ENCODE measurements around the gene MSANTD7. TPM values are rescaled to one million over a fixed set of nuclear protein-coding genes. Genes with fewer than 3 reads are reported as not detected.
"Not testable (repeated sequence)": the region's sequence is repeated elsewhere in the genome, so short reads cannot be mapped to it uniquely, and the experiment has no call there.

Gene MSANTD7
- total RNA-seq, 2 experiments from 2014 or later = 22.5 to 23.9 TPM

DNA sequence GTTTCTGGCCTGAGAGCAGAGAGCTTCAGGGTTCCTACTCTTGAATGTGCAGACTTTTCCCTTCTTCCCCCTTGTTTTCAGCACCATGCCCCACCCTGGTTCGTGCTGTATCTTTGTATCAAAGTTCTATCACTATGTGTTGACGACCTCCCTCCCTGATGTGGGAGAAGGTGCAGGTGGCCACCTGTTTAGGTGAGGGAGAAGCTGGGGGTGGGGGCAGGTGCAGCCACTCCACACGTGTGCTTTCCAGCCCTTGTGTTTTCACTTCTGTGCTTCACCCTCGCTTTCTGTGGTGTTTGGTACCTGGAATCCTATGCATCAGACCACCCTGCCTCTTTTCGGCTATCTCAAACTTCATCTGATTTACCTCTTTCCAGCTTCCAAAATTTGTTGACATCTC, 20.9 kb downstream of the MSANTD7 start:
- Mint-ChIP-seq H3K27ac (no peak overlapping the region), H3K36me3 (ENCODE audit: low read depth) (peaks cover 35% of the 10 kb centered on the region), H3K4me3 (no peak overlapping the region), H3K27me3 (no peaks in the 10 kb centered on the region), H3K4me1 (ENCODE audit: low read depth) (no peaks in the 10 kb centered on the region), H3K9me3 (no peaks in the 10 kb centered on the region)
- ChIA-PET POLR2A (interaction anchor here (3.0 kb wide), 1 partner anchor 16 kb away, joined by 14 read pairs; no protein-coding TSS in a partner anchor), CTCF (interaction anchor here (1.1 to 1.2 kb wide), 2 partner anchors 12 to 19 kb away, joined by 3 to 4 read pairs; no protein-coding TSS in a partner anchor)
- no peak for DNase-seq
- TF ChIP-seq, protein P1, sequence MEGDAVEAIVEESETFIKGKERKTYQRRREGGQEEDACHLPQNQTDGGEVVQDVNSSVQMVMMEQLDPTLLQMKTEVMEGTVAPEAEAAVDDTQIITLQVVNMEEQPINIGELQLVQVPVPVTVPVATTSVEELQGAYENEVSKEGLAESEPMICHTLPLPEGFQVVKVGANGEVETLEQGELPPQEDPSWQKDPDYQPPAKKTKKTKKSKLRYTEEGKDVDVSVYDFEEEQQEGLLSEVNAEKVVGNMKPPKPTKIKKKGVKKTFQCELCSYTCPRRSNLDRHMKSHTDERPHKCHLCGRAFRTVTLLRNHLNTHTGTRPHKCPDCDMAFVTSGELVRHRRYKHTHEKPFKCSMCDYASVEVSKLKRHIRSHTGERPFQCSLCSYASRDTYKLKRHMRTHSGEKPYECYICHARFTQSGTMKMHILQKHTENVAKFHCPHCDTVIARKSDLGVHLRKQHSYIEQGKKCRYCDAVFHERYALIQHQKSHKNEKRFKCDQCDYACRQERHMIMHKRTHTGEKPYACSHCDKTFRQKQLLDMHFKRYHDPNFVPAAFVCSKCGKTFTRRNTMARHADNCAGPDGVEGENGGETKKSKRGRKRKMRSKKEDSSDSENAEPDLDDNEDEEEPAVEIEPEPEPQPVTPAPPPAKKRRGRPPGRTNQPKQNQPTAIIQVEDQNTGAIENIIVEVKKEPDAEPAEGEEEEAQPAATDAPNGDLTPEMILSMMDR (IDR thresholded peaks at IDR 0.05) = no peak
- intact Hi-C loops (cut with micrococcal nuclease) = no loop called here
- no peak for ATAC-seq

DNA sequence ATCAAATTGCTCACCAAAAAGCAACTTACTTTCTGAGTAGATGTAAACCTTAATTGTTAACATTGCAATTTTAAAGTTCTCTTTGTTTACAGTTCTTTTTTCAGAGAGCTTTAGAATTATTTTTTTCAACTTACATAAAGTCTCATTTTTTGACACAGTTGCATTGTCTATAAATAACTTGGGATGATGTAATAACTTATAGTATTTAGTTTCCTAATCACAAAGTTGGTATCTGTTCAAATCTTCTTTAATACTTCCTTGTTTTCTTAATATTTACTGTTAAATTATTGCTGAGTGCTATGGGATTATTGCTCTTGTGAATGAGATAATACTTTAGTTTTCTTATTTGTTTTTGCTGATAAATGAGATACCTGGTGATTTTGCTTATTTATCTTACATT, 21.7 kb downstream of the MSANTD7 start:
- ATAC-seq (no peak), DNase-seq (no peak)
- Mint-ChIP-seq H3K27me3 (no peaks in the 10 kb centered on the region), H3K36me3 (ENCODE audit: low read depth) (peaks cover 37% of the 10 kb centered on the region), H3K9me3 (no peaks in the 10 kb centered on the region), H3K27ac (no peak overlapping the region), H3K4me3 (no peak overlapping the region), H3K4me1 (ENCODE audit: low read depth) (no peaks in the 10 kb centered on the region)
- POLR2A ChIA-PET = interaction anchor here (3.0 kb wide), 1 partner anchor 17 kb away, joined by 14 read pairs; no protein-coding TSS in a partner anchor
- CTCF ChIA-PET = interaction anchor here (1.1 to 1.2 kb wide), 2 partner anchors 12 to 18 kb away, joined by 3 to 4 read pairs; no protein-coding TSS in a partner anchor
- intact Hi-C loops (cut with micrococcal nuclease) = no loop called here
- TF ChIP-seq, protein P1 (IDR thresholded peaks at IDR 0.05) = no peak

DNA sequence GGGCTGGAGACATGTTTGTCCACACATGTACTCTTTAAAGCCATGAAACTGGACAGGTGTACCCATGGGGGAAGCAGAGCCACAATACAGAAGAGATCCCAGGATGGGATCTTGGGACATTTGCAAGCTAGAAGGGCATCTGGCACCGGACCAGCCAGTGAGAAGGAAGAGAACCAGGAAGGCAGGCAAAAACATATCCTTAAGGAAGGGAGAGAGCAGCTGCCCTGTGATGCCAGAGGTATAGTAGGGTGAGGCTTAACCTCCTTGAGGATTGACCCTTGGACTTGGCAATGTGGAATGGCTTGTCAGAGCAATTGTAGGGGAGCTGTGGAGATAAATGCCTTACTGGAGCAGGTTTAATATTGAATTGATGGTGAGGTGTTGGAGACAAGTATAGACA, 22.7 kb downstream of the MSANTD7 start:
- ATAC-seq = no peak
- intact Hi-C loops (cut with micrococcal nuclease) = no loop called here
- H3K27ac Mint-ChIP-seq = no peak overlapping the region
- H3K4me3 Mint-ChIP-seq = no peak overlapping the region
- no peaks in the 10 kb centered on the region for H3K27me3 Mint-ChIP-seq
- POLR2A ChIA-PET = interaction anchor here (1.0 to 3.0 kb wide), 2 partner anchors 8 to 18 kb away, joined by 3 to 14 read pairs; no protein-coding TSS in a partner anchor
- peaks cover 34% of the 10 kb centered on the region for H3K36me3 Mint-ChIP-seq (ENCODE audit: low read depth)
- H3K9me3 Mint-ChIP-seq = no peaks in the 10 kb centered on the region
- DNase-seq = no peak
- TF ChIP-seq, protein P1 (IDR thresholded peaks at IDR 0.05) = no peak
- no peaks in the 10 kb centered on the region for H3K4me1 Mint-ChIP-seq (ENCODE audit: low read depth)
- CTCF ChIA-PET = no interaction called here

DNA sequence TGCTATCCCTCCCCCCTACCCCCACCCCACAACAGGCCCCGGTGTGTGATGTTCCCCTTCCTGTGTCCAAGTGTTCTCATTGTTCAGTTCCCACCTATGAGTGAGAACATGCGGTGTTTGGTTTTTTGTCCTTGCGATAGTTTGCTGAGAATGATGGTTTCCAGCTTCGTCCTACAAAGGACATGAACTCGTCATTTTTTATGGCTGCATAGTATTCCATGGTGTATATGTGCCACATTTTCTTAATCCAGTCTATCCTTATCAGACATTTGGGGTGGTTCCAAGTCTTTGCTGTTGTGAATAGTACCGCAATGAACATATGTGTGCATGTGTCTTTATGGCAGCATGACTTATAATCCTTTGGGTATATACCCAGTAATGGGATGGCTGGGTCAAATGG, 26.4 kb downstream of the MSANTD7 start:
- H3K27me3 Mint-ChIP-seq; H3K27ac Mint-ChIP-seq; ATAC-seq; DNase-seq; H3K4me3 Mint-ChIP-seq; H3K4me1 Mint-ChIP-seq (ENCODE audit: low read depth); POLR2A ChIA-PET; H3K9me3 Mint-ChIP-seq; CTCF ChIA-PET; intact Hi-C loops (cut with micrococcal nuclease): not testable (repeated sequence)
- H3K36me3 Mint-ChIP-seq (ENCODE audit: low read depth) = peaks cover 38% of the 10 kb centered on the region

DNA sequence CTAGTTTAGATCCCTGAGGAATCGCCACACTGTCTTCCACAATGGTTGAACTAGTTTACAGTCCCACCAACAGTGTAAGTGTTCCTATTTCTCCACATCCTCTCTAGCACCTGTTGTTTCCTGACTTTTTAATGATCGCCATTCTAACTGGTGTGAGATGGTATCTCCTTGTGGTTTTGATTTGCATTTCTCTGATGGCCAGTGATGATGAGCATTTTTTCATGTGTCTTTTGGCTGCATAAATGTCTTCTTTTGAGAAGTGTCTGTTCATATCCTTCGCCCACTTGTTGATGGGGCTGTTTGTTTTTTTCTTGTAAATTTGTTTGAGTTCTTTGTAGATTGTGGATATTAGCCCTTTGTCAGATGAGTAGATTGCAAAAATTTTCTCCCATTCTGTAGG, 26.8 kb downstream of the MSANTD7 start:
- H3K4me3 Mint-ChIP-seq; CTCF ChIA-PET; H3K27me3 Mint-ChIP-seq; intact Hi-C loops (cut with micrococcal nuclease); ATAC-seq; H3K27ac Mint-ChIP-seq; POLR2A ChIA-PET; H3K9me3 Mint-ChIP-seq; H3K4me1 Mint-ChIP-seq (ENCODE audit: low read depth); DNase-seq: not testable (repeated sequence)
- peaks cover 41% of the 10 kb centered on the region for H3K36me3 Mint-ChIP-seq (ENCODE audit: low read depth)

DNA sequence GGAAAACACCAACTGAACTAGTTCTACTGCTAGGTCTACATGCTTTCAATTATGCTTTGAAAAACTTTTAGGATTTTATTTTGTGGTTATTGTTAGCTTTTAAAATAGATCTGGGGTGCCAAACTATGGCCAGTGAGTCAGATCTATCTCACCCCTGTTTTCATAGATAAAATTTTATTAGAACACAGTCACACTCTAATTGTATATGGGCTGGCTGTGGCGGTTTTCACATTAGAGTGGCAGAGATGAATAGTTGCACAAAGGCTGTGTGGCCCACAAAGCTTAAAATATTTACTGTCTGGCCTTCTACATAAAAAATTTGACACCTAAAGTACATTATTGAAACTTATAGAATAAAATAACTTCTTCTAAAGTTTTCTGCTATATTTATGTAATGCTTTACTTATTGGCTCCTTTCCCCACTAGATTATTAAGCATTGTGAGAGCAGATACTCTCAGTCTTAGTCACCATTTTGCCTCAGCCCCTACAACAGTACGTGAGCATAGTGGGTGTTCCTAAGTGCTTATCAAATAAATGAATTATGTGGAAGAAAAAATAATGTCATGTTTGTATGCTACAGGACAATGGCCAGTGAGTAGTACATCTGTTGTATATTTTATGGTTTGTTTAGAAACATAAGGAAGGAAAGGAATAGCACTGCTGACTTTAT, 35.1 kb downstream of the MSANTD7 start:
- Mint-ChIP-seq H3K9me3 (no peaks in the 10 kb centered on the region), H3K4me1 (ENCODE audit: low read depth) (peaks cover 24% of the 10 kb centered on the region), H3K36me3 (ENCODE audit: low read depth) (peaks cover 18% of the 10 kb centered on the region), H3K27ac (no peak overlapping the region), H3K4me3 (no peak overlapping the region), H3K27me3 (no peaks in the 10 kb centered on the region)
- POLR2A ChIA-PET = interaction anchor here (1.8 kb wide), 1 partner anchor 26 kb away, joined by 3 read pairs; no protein-coding TSS in a partner anchor
- intact Hi-C loops (cut with micrococcal nuclease) = no loop called here
- CTCF ChIA-PET = interaction anchor here (0.8 to 1.2 kb wide), 4 partner anchors 10 to 99 kb away, joined by 3 read pairs; no protein-coding TSS in a partner anchor
- TF ChIP-seq, protein P1 (IDR thresholded peaks at IDR 0.05) = no peak
- DNase-seq (no peak), ATAC-seq (no peak)

All from activated CD8-positive, alpha-beta T cell treated with anti-CD3 and anti-CD28 coated beads for 36 hours (primary cell).